ENCODE data around the gene DHRS7. TPM values are rescaled to one million over a fixed set of nuclear protein-coding genes. Genes with fewer than 3 reads are reported as not detected.
A peak's percentile ranks its signal among the peaks of the same experiment; 100 is the strongest.

DHRS7 gene
- total and polyA plus RNA-seq, 7 donors, result 239 to 743 (median 492) TPM

DNA sequence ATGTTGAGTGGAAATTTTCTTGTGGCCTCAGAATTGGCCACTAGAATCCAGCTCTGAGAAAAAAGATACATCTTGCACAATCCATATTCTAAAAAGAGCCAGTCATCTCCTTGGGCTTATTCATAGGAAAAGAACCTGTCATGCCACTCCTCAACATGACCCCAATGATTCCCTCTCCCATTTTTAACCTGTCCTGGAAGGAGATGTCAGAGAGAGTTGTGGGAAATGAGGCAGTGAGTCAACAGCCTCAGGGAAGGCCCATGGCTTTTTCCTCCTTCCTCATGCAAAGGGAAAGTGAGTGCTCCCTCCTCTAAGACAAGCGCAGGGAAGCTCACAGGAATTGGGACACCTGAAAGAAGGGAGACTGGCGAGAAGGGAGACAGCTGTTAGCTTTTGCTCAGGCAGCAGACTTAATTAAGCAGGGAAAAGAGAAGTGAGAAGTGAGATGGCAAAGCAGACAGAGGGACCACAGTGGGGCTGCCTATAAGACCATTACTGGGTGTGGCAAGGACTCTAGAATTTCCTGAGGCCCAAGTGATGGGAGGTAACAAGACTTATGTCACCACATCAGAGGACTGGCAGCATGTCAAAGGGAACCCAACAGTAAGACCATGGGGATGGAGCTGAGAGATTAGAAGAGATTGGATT, 10.2 kb upstream of the DHRS7 start:
- peak overlapping the region; percentile 35 for H3K4me3 ChIP-seq
- DNase-seq, result peak in 1 of 2 donors; percentile 14
- H3K4me1 ChIP-seq, result peaks cover 40% of the 10 kb centered on the region
- intact Hi-C loops (cut with DNase I), result no loop called here
- TF ChIP-seq, protein P1, sequence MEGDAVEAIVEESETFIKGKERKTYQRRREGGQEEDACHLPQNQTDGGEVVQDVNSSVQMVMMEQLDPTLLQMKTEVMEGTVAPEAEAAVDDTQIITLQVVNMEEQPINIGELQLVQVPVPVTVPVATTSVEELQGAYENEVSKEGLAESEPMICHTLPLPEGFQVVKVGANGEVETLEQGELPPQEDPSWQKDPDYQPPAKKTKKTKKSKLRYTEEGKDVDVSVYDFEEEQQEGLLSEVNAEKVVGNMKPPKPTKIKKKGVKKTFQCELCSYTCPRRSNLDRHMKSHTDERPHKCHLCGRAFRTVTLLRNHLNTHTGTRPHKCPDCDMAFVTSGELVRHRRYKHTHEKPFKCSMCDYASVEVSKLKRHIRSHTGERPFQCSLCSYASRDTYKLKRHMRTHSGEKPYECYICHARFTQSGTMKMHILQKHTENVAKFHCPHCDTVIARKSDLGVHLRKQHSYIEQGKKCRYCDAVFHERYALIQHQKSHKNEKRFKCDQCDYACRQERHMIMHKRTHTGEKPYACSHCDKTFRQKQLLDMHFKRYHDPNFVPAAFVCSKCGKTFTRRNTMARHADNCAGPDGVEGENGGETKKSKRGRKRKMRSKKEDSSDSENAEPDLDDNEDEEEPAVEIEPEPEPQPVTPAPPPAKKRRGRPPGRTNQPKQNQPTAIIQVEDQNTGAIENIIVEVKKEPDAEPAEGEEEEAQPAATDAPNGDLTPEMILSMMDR (IDR thresholded peaks at IDR 0.05), result no peak
- H3K9me3 ChIP-seq, result no peaks in the 10 kb centered on the region
- peak; percentile 83 to 89 (median 88) for ATAC-seq
- no peaks in the 10 kb centered on the region for H3K36me3 ChIP-seq (ENCODE audit: insufficient read depth in 1 of 2, low read depth in 1 of 2)
- no peaks in the 10 kb centered on the region for H3K27me3 ChIP-seq (ENCODE audit: insufficient read depth in 3 of 3, low read length in 2 of 3)
- peak overlapping the region; percentile 91 for H3K27ac ChIP-seq
- 56 to 87% (median 77%) methylated on average over 2 of the region's 2 CpGs for WGBS, 3 donors

DNA sequence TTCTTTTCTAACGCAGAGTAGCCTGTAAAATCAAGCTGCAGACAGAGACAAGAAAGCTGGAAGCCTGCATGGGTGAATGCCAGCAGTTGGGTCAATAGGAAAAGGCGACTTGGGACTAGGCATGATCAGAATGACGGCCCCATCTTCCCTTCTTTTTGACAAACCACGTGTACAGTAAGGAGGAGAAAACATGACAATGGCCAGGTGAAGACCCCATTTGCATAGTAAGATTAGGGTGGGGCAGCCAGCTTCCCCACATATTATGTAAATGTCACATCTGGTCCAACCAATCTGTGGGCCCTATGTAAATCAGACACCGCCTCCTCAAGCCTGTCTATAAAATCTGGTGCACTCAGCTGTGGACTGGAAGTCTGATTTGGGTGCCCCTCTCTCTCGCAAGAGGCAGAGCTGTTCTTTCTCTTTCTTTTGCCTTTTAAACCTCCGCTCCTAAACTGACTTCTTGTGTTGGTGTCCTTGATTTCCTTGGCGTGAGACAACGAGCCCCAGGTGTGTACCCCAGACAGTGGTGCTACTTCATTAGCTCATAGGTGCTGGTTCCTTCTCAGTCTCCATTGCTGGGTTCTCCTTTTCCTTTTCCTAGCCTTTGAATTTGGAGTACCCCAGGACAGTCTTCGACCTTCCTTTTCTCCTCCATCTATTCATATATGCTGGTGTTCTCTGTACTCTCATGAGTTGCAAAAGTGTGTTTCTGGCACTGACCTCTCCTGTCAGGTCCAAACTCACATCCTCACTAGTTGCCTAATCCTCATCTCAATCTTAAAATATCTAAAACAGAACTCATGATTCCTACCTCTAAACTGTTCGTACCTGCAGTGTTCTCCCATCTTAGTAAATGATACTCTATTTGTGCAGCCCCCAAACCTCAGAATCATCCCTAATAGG, 9.4 kb upstream of the DHRS7 start:
- intact Hi-C loops (cut with DNase I), result no loop called here
- Histone ChIP-seq H3K9me3 (no peaks in the 10 kb centered on the region), H3K36me3 (ENCODE audit: insufficient read depth in 1 of 2, low read depth in 1 of 2) (no peaks in the 10 kb centered on the region), H3K27ac (peak overlapping the region; percentile 91), H3K4me1 (peaks cover 36% of the 10 kb centered on the region), H3K4me3 (peak overlapping the region; percentile 35), H3K27me3 (ENCODE audit: insufficient read depth in 3 of 3, low read length in 2 of 3) (no peaks in the 10 kb centered on the region)
- DNase-seq (no peak), ATAC-seq (peak; percentile 60 to 80 (median 73))
- TF ChIP-seq, protein P1 (IDR thresholded peaks at IDR 0.05), result no peak
- 71 to 80% (median 76%) methylated on average over 11 of the region's 11 CpGs for WGBS, 3 donors

DNA sequence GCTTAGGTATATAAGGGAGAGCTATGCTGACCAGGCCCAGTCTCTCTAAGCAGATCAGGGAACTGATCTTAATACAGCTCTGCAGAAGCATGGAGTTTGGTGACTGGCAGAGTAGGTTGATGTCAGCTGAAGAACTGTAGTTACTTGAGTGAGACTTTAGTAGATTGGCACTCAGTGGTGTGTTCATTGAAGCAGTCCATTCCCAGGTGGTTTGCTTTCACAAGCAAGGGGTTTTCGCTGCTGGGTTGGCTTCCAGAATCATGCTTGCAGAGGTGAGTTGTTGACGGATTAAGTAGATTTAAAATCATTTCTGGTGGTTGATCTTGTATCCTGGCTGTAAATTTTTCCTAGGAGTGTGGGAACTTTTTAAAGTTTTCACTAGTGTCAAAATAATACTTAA, 6.5 kb upstream of the DHRS7 start:
- TF ChIP-seq, protein P1 (IDR thresholded peaks at IDR 0.05), result no peak
- Histone ChIP-seq H3K27me3 (ENCODE audit: insufficient read depth in 3 of 3, low read length in 2 of 3) (no peaks in the 10 kb centered on the region), H3K4me1 (peaks cover 25% of the 10 kb centered on the region), H3K27ac (no peak overlapping the region), H3K36me3 (ENCODE audit: insufficient read depth in 1 of 2, low read depth in 1 of 2) (no peaks in the 10 kb centered on the region), H3K4me3 (no peak overlapping the region), H3K9me3 (no peaks in the 10 kb centered on the region)
- intact Hi-C loops (cut with DNase I), result no loop called here
- no peak for ATAC-seq
- 89 to 100% (median 95%) methylated on average over 2 of the region's 2 CpGs for WGBS, 3 donors
- no peak for DNase-seq

DNA sequence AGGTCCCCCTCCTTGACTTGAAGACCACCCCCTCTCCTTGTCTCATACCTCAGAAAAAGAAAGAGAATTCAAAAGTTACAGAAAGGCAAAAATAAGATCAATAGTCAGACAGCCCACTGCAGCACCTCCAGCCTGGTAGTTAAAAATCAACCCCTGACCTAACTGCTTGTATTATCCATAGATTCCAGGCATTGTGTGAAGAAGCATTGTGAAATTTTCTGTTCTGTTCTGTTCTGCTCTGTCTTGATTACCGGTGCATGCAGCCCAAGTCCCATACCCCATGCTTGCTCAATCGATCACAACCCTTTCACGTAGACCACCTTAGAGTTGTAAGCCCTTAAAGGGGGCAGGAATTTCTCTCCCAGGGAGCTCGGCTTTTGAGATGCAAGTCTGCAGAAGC, 5.8 kb upstream of the DHRS7 start:
- H3K4me1 ChIP-seq, result peaks cover 23% of the 10 kb centered on the region
- ATAC-seq, result no peak
- intact Hi-C loops (cut with DNase I), result no loop called here
- no peaks in the 10 kb centered on the region for H3K36me3 ChIP-seq (ENCODE audit: insufficient read depth in 1 of 2, low read depth in 1 of 2)
- H3K27ac ChIP-seq, result no peak overlapping the region
- TF ChIP-seq, protein P1 (IDR thresholded peaks at IDR 0.05), result no peak
- no peaks in the 10 kb centered on the region for H3K27me3 ChIP-seq (ENCODE audit: insufficient read depth in 3 of 3, low read length in 2 of 3)
- no peak for DNase-seq
- 91 to 94% (median 92%) methylated on average over 4 of the region's 4 CpGs for WGBS, 3 donors
- no peaks in the 10 kb centered on the region for H3K9me3 ChIP-seq
- H3K4me3 ChIP-seq, result no peak overlapping the region
